Thyroid gland (tissue), 4 donors: Measurements from ENCODE around the gene HMCN2.

Experiments used
- POLR2A ChIP-seq, 2 donors: fragments of 450-650 bp; IDR thresholded peaks; one replicate each; pipeline ENCODE4 v1.6.1; 2017; ENCODE audit warnings: antibody characterized with exemption in 2 of 2, mild to moderate bottlenecking in 2 of 2, moderate library complexity in 1 of 2
- TF ChIP-seq, protein P1 (sequence below), 6 experiments: fragments of 200-600 bp in 3 of 6; fragments of 450-650 bp in 3 of 6; sonication (generic) in 3 of 6; IDR thresholded peaks; one replicate each; pipeline ENCODE4 v1.5.1; 2016 to 2019; ENCODE audit warnings: antibody characterized with exemption in 6 of 6, mild to moderate bottlenecking in 2 of 6, inconsistent platforms in 1 of 6, moderate library complexity in 1 of 6

DNA sequence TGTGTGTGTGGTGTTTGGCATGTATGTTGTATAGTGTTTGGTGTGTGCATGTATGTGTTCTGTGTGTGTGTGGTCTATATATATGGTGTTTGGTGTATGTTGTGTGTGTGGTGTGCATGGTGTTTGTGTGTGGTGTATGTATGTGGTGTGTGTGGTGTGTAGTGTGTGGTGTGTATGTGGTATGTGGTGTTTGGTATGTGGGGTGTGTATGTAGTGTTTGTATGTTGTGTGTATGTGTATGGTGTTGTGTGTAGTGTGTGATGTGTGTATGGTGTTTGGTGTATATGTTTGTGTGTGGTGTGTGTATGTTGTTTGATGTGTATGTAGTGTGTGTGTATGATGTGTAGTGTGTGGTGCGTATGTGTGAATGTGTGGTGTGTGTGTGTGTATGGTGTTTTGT is 78.8 kb downstream of the HMCN2 start:
- TF ChIP-seq, protein P1, sequence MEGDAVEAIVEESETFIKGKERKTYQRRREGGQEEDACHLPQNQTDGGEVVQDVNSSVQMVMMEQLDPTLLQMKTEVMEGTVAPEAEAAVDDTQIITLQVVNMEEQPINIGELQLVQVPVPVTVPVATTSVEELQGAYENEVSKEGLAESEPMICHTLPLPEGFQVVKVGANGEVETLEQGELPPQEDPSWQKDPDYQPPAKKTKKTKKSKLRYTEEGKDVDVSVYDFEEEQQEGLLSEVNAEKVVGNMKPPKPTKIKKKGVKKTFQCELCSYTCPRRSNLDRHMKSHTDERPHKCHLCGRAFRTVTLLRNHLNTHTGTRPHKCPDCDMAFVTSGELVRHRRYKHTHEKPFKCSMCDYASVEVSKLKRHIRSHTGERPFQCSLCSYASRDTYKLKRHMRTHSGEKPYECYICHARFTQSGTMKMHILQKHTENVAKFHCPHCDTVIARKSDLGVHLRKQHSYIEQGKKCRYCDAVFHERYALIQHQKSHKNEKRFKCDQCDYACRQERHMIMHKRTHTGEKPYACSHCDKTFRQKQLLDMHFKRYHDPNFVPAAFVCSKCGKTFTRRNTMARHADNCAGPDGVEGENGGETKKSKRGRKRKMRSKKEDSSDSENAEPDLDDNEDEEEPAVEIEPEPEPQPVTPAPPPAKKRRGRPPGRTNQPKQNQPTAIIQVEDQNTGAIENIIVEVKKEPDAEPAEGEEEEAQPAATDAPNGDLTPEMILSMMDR (IDR thresholded peaks at IDR 0.05): no peak
- no peak for TF ChIP-seq POLR2A (IDR thresholded peaks at IDR 0.05)
